Glutamatergic neuron (in vitro differentiated cells): Measurements from ENCODE around the gene COL21A1. TPM values are rescaled to one million over a fixed set of nuclear protein-coding genes. Genes with fewer than 3 reads are reported as not detected.
"Not testable (repeated sequence)": the region's sequence is repeated elsewhere in the genome, so short reads cannot be mapped to it uniquely, and the experiment has no call there.

Source experiments
- DNase-seq: peaks from one replicate; pipeline ENCODE4 v3.0.0; 2022
- H3K27ac Mint-ChIP-seq: one replicate; pipeline ENCODE4 v1.8.0; 2020; ENCODE audit warnings: mild to moderate bottlenecking, mixed read lengths, inconsistent platforms; ENCODE audit not compliant: unreplicated experiment
- H3K27me3 Mint-ChIP-seq: one replicate; pipeline ENCODE4 v1.8.0; 2020; ENCODE audit warnings: mild to moderate bottlenecking, moderate library complexity, mixed read lengths, inconsistent platforms; ENCODE audit not compliant: unreplicated experiment
- H3K36me3 Mint-ChIP-seq: one replicate; pipeline ENCODE4 v1.8.0; 2020; ENCODE audit warnings: mild to moderate bottlenecking, mixed read lengths, inconsistent platforms; ENCODE audit not compliant: unreplicated experiment
- H3K4me1 Mint-ChIP-seq: one replicate; pipeline ENCODE4 v1.8.0; 2020; ENCODE audit warnings: mild to moderate bottlenecking, low read depth, mixed read lengths, inconsistent platforms; ENCODE audit not compliant: unreplicated experiment
- H3K4me3 Mint-ChIP-seq: one replicate; pipeline ENCODE4 v1.8.0; 2020; ENCODE audit warnings: mild to moderate bottlenecking, mixed read lengths, inconsistent platforms; ENCODE audit not compliant: unreplicated experiment
- H3K9me3 Mint-ChIP-seq: one replicate; pipeline ENCODE4 v1.8.0; 2020; ENCODE audit warnings: mild to moderate bottlenecking, moderate library complexity, mixed read lengths, inconsistent platforms; ENCODE audit not compliant: unreplicated experiment
- total RNA-seq: library from RNA; stranded (reverse); fragmentation: NEBNext Ultra II Directional; extraction: Animal tissue kit (Norgen Biotek cat#: 25700); gene quantifications from one replicate; pipeline ENCODE4 v1.2.1, GENCODE V29; 2021; ENCODE audit not compliant: unreplicated experiment
- TF ChIP-seq, protein P1 (sequence below): fragments of 200-600 bp; sonication (generic); IDR thresholded peaks from one replicate; pipeline ENCODE4 v1.5.0; 2021; ENCODE audit not compliant: partially characterized antibody, unreplicated experiment

The COL21A1 gene
- total RNA-seq, 1 donor from 2014 or later, result 0.69 TPM

DNA sequence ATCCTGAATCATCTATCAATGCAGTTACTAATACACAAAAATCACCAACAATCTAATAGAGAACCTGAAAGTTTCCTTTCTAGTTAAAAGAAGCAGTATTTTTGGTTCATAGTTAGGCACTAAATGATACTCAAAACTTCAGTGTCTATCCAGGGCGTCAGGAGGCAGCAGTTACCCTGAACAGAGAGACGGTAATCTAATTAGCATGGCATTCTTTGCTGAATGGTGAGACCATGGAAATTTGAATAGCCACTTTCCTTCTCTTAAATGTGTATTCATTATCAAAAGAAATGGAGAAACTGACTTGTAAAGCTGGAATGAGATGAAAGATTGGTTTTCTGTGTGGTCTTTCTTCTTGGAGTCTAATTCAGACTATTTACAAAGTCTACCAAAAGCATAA is 225.4 kb downstream of the COL21A1 start:
- Mint-ChIP-seq H3K36me3 (no peaks in the 10 kb centered on the region), H3K4me3 (no peak overlapping the region), H3K9me3 (no peaks in the 10 kb centered on the region), H3K27ac (no peak overlapping the region), H3K4me1 (no peaks in the 10 kb centered on the region), H3K27me3 (no peaks in the 10 kb centered on the region)
- TF ChIP-seq, protein P1, sequence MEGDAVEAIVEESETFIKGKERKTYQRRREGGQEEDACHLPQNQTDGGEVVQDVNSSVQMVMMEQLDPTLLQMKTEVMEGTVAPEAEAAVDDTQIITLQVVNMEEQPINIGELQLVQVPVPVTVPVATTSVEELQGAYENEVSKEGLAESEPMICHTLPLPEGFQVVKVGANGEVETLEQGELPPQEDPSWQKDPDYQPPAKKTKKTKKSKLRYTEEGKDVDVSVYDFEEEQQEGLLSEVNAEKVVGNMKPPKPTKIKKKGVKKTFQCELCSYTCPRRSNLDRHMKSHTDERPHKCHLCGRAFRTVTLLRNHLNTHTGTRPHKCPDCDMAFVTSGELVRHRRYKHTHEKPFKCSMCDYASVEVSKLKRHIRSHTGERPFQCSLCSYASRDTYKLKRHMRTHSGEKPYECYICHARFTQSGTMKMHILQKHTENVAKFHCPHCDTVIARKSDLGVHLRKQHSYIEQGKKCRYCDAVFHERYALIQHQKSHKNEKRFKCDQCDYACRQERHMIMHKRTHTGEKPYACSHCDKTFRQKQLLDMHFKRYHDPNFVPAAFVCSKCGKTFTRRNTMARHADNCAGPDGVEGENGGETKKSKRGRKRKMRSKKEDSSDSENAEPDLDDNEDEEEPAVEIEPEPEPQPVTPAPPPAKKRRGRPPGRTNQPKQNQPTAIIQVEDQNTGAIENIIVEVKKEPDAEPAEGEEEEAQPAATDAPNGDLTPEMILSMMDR, result no peak
- DNase-seq, result no peak

- TF ChIP-seq, protein P1, result no peak
- H3K27ac Mint-ChIP-seq, result no peak overlapping the region
- H3K36me3 Mint-ChIP-seq, result peaks cover 2% of the 10 kb centered on the region
- DNase-seq, result no peak
- H3K27me3 Mint-ChIP-seq, result no peaks in the 10 kb centered on the region
- H3K4me3 Mint-ChIP-seq, result no peak overlapping the region
- H3K9me3 Mint-ChIP-seq, result no peaks in the 10 kb centered on the region
- H3K4me1 Mint-ChIP-seq, result no peaks in the 10 kb centered on the region
These were observed 227.4 kb downstream of the COL21A1 start for GRCh38 chr6:56019973-56020372.

GRCh38 chr6:56017198-56017597 is 230.2 kb downstream of the COL21A1 start:
- DNase-seq, result no peak
- peaks cover 3% of the 10 kb centered on the region for H3K27me3 Mint-ChIP-seq
- no peaks in the 10 kb centered on the region for H3K4me1 Mint-ChIP-seq
- H3K36me3 Mint-ChIP-seq, result peaks cover 5% of the 10 kb centered on the region
- peaks cover 2% of the 10 kb centered on the region for H3K9me3 Mint-ChIP-seq
- no peak overlapping the region for H3K27ac Mint-ChIP-seq
- no peak overlapping the region for H3K4me3 Mint-ChIP-seq
- TF ChIP-seq, protein P1, result no peak

- H3K4me3 Mint-ChIP-seq, H3K27ac Mint-ChIP-seq, H3K36me3 Mint-ChIP-seq, DNase-seq, H3K27me3 Mint-ChIP-seq, H3K4me1 Mint-ChIP-seq, H3K9me3 Mint-ChIP-seq: not testable (repeated sequence)
These were observed 233.3 kb downstream of the COL21A1 start for GRCh38 chr6:56014039-56014438.

DNA sequence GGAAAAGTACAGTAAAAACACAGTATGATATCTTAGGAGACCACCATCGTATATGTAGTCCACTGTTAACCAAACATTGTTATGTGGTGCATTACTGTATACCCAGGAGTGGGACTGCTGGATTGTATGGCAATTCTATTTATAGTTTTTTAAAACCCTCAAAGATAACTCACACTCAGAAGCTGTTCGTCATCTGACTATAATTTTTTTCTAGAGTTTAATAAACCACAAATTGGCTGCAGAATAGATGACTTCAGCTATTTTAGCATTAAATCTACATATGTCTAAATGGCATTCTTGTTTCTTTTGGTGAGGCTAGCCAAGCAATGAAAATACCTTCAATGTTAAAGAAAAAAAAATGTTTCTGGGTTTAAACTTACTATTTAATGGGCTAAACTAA is 237.7 kb downstream of the COL21A1 start:
- Mint-ChIP-seq H3K36me3 (no peaks in the 10 kb centered on the region), H3K9me3 (peaks cover 2% of the 10 kb centered on the region), H3K27ac (no peak overlapping the region), H3K4me1 (no peaks in the 10 kb centered on the region), H3K27me3 (peaks cover 2% of the 10 kb centered on the region), H3K4me3 (no peak overlapping the region)
- TF ChIP-seq, protein P1, result no peak
- DNase-seq, result no peak
